Epithelial cell of proximal tubule (primary cell): Measurements from ENCODE around the gene PIPOX. TPM values are rescaled to one million over a fixed set of nuclear protein-coding genes. Genes with fewer than 3 reads are reported as not detected.
A peak's percentile ranks its signal among the peaks of the same experiment; 100 is the strongest.

ENCODE experiments used
- DNase-seq: peaks from one replicate; pipeline ENCODE4 v3.0.0-alpha.2; 2011; ENCODE audit warnings: low read depth
- H3K4me3 ChIP-seq: 2 replicates; pipeline ENCODE4 v1.5.1; 2011; ENCODE audit warnings: low read depth, mild to moderate bottlenecking, low read length
- total RNA-seq: library from RNA; depleted of rRNA; stranded (reverse); fragments of >200 nt; gene quantifications from 2 replicates; pipeline ENCODE4 v1.2.3, GENCODE V29; 2015
- TF ChIP-seq, protein P1 (sequence below): conservative IDR thresholded peaks from 2 replicates; pipeline ENCODE4 v1.5.1; 2012; ENCODE audit warnings: low read depth, mild to moderate bottlenecking, low read length

The PIPOX gene
- total RNA-seq, 1 donor from 2014 or later, result 0.35 TPM

DNA sequence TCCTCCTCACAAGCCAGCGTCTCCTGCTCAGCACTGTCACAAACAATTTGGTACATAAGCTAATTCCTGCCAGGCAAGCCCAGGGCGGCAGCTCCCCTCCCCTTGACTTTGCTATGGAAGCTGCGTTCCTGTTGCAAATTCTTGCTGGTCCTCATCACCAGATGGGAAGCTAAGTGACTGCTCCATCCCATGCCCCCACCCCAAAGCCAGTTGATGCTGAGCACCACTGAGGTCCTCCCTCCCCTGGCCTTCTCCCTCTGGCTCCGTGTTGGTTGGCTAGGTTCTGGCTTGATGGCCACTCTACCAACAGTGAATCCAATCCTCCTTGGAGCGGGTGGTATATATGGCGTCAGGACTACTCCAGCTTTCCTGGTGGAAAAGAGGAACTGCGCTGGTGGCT, 34.4 kb downstream of the PIPOX start:
- DNase-seq, result no peak
- TF ChIP-seq, protein P1, sequence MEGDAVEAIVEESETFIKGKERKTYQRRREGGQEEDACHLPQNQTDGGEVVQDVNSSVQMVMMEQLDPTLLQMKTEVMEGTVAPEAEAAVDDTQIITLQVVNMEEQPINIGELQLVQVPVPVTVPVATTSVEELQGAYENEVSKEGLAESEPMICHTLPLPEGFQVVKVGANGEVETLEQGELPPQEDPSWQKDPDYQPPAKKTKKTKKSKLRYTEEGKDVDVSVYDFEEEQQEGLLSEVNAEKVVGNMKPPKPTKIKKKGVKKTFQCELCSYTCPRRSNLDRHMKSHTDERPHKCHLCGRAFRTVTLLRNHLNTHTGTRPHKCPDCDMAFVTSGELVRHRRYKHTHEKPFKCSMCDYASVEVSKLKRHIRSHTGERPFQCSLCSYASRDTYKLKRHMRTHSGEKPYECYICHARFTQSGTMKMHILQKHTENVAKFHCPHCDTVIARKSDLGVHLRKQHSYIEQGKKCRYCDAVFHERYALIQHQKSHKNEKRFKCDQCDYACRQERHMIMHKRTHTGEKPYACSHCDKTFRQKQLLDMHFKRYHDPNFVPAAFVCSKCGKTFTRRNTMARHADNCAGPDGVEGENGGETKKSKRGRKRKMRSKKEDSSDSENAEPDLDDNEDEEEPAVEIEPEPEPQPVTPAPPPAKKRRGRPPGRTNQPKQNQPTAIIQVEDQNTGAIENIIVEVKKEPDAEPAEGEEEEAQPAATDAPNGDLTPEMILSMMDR, result no peak
- no peak overlapping the region for H3K4me3 ChIP-seq

DNA sequence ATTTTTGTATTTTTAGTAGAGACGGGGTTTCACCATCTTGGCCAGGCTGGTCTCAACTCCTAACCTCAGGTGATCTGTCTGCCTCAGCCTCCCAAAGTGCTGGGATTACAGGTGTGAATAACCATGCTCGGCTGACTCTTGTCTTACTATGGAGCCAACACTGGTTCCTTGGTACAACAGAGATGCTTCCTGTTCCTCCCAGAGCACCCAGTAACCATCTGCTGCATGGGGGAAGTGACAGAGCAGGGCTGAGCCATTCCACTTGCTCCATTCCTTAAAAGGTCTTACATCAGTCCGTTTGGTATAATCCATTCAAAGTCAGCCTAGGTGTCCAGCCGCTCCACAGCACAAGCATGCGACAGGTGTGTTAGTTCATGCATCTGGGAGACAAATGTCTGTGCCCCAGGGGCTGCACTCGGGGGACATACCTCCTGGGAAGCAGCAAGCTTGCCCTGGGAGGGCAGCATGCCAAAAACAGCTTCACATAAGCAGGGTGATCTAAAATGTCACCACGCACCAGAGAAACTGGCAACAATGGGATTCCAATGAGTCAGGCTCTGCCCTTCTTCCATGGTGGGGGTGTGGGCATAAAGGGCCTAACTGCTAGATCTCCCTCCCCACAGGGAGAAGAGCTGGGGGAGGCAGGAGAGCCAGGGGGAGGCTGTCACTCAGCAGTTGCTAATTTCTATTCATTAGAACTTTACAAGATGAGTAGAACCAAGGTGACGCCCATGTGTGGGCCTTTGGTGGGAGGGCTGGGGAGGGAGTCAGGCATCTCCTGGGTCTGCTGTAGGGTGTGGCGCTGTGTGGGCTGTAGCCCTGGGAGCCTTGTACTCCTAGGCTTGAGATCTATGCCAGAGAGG, 35.5 kb downstream of the PIPOX start:
- no peak overlapping the region for H3K4me3 ChIP-seq
- TF ChIP-seq, protein P1, result no peak
- DNase-seq, result peak; percentile 59

DNA sequence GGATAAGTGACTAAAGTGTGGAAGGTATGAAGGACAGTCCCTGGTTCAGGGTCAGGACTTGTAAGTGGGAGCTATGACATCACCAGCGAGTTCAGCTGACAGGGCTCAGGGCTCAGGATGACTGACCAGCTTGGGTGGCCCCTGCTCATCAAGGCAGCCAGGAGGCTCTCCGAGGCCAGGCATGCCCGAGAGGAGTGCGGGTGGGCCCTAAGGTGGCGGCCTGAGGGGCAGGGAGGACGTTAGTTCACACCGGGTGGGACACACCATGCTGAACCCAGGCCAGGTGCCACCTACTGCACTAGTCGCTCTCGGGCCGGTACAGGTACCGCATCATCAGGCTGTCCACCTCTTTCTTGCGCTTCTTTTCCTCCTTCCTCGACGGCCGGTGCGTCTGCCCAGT, 36.5 kb downstream of the PIPOX start:
- DNase-seq, result no peak
- no peak overlapping the region for H3K4me3 ChIP-seq
- TF ChIP-seq, protein P1, result no peak

DNA sequence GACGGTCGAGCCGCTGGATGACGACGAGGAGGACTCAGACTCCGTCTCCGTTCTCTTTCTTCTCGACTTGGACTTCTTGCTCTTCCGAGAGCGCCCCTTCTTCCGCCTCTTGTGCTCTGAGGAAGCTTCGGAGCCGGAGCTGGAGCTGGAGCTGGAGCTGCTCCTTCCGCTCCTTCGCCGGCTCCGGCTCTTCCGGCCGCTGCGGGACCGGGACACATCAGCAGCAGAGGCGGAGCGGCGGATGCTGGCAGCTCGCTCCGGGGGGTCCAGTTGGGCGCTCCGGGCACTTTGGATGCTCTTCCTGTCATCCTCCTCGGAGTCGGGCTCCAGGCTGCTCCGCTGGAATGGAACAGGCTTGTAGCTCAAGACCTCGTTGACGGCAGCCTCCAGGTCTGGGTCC, 36.9 kb downstream of the PIPOX start:
- TF ChIP-seq, protein P1, result no peak
- H3K4me3 ChIP-seq, result no peak overlapping the region
- no peak for DNase-seq

DNA sequence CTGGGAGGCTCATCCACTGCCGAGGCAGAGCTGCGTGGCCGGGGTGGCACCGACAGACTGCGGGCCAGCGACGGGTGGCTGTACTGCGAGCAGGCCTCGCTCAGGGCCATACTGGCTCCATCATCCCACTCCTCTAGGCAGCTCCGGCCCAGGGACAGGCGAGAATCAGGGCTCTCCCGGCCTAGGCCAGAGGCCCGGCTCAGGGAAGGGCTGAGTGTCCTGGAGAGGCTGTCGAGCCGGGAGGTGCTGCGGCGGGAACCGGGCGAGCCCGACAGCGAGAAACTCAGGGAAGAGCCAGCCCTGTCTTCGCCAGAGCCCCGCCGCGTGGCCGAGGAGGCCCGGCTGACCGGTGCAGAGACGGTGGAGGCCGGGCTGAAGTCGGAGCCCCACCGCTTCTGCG, 37.4 kb downstream of the PIPOX start:
- no peak overlapping the region for H3K4me3 ChIP-seq
- TF ChIP-seq, protein P1, result no peak
- DNase-seq, result no peak

- TF ChIP-seq, protein P1, result no peak
- H3K4me3 ChIP-seq, result no peak overlapping the region
- no peak for DNase-seq
Measured at GRCh38 chr17:29080965-29081364, 38.0 kb downstream of the PIPOX start.
